GM12878 (cell line): Measurements from ENCODE around the gene GNB3. TPM values are rescaled to one million over a fixed set of nuclear protein-coding genes. Genes with fewer than 3 reads are reported as not detected.

Experiments
- ATF2 ChIP-seq: IDR thresholded peaks from 2 replicates; pipeline ENCODE4 v1.6.1; 2012; ENCODE audit warnings: low read length, inconsistent platforms
- BACH1 ChIP-seq: fragments of 450-650 bp; IDR thresholded peaks from 2 replicates; pipeline ENCODE4 v1.6.1; 2017; ENCODE audit warnings: mild to moderate bottlenecking, borderline replicate concordance
- CBX5 ChIP-seq: sonication (generic); IDR thresholded peaks from 2 replicates; pipeline ENCODE4 v1.6.1; 2016; ENCODE audit warnings: low read depth, moderate library complexity, mild to moderate bottlenecking, inconsistent platforms
- CHD2 ChIP-seq: IDR thresholded peaks from 2 replicates; pipeline ENCODE4 v1.6.1; 2011; ENCODE audit warnings: low read depth, low read length, improper control_type of control experiment, borderline replicate concordance
- CREB1 ChIP-seq: IDR thresholded peaks from 2 replicates; pipeline ENCODE4 v1.6.1; 2012; ENCODE audit warnings: low read depth, mild to moderate bottlenecking, inconsistent platforms
- E2F4 ChIP-seq: IDR thresholded peaks from 2 replicates; pipeline ENCODE4 v1.6.1; 2012; ENCODE audit warnings: low read depth, low read length, improper control_type of control experiment
- E4F1 ChIP-seq: fragments of 450-650 bp; IDR thresholded peaks from 2 replicates; pipeline ENCODE4 v1.6.1; 2018; ENCODE audit warnings: borderline replicate concordance, mild to moderate bottlenecking; ENCODE audit not compliant: partially characterized antibody
- EGR1 ChIP-seq, 2 experiments: IDR thresholded peaks; 1 replicate in 1 of 2; 2 replicates in 1 of 2; pipeline ENCODE4 v1.6.1; 2011 to 2012; ENCODE audit warnings: low read depth in 2 of 2, low read length in 2 of 2, borderline replicate concordance in 1 of 2, mild to moderate bottlenecking in 1 of 2, moderate library complexity in 1 of 2
- FOXK2 ChIP-seq: fragments of 450-650 bp; IDR thresholded peaks from 2 replicates; pipeline ENCODE4 v1.6.1; 2017; ENCODE audit warnings: mild to moderate bottlenecking, moderate library complexity
- FOXM1 ChIP-seq: IDR thresholded peaks from 2 replicates; pipeline ENCODE4 v1.6.1; 2012; ENCODE audit warnings: low read depth, mild to moderate bottlenecking, inconsistent platforms, low read length, moderate library complexity
- GATAD2B ChIP-seq: fragments of 450-650 bp; conservative IDR thresholded peaks from 2 replicates; pipeline ENCODE4 v1.6.1; 2017; ENCODE audit warnings: low read depth, mild to moderate bottlenecking, moderate library complexity
- MEF2A ChIP-seq: IDR thresholded peaks from 2 replicates; pipeline ENCODE4 v1.6.1; 2011; ENCODE audit warnings: low read depth, mild to moderate bottlenecking, low read length, moderate library complexity; ENCODE audit not compliant: insufficient read depth
- MXI1 ChIP-seq: fragments of 150-350 bp; IDR thresholded peaks from 2 replicates; pipeline ENCODE4 v1.6.1; 2011; ENCODE audit warnings: low read depth, mild to moderate bottlenecking, inconsistent platforms, low read length, improper control_type of control experiment
- MYB ChIP-seq: fragments of 150-350 bp; IDR thresholded peaks from 2 replicates; pipeline ENCODE4 v1.6.1; 2014; ENCODE audit warnings: mild to moderate bottlenecking, low read depth, low read length, borderline replicate concordance
- NFXL1 ChIP-seq: fragments of 450-650 bp; IDR thresholded peaks from 2 replicates; pipeline ENCODE4 v1.6.1; 2017; ENCODE audit warnings: antibody characterized with exemption, mild to moderate bottlenecking, borderline replicate concordance
- NFYB ChIP-seq: IDR thresholded peaks from 2 replicates; pipeline ENCODE4 v1.6.1; 2011; ENCODE audit warnings: low read depth, mild to moderate bottlenecking, low read length, improper control_type of control experiment, moderate library complexity; ENCODE audit not compliant: insufficient read depth
- PBX3 ChIP-seq: IDR thresholded peaks from 2 replicates; pipeline ENCODE4 v1.6.1; 2011; ENCODE audit warnings: mild to moderate bottlenecking, low read depth, low read length, moderate library complexity; ENCODE audit not compliant: insufficient replicate concordance
- PML ChIP-seq: IDR thresholded peaks from 2 replicates; pipeline ENCODE4 v1.6.1; 2012; ENCODE audit warnings: low read length, inconsistent platforms
- POLR2AphosphoS2 ChIP-seq: IDR thresholded peaks from 2 replicates; pipeline ENCODE4 v1.6.1; 2011; ENCODE audit warnings: low read depth, mild to moderate bottlenecking, low read length, improper control_type of control experiment, moderate library complexity
- RAD51 ChIP-seq: fragments of 450-650 bp; IDR thresholded peaks from 2 replicates; pipeline ENCODE4 v1.6.1; 2016; ENCODE audit warnings: moderate library complexity, mild to moderate bottlenecking, inconsistent platforms
- WRNIP1 ChIP-seq: IDR thresholded peaks from 2 replicates; pipeline ENCODE4 v1.6.1; 2011; ENCODE audit warnings: low read depth, low read length, improper control_type of control experiment, borderline replicate concordance
- ZBTB33 ChIP-seq: fragments of 450-650 bp; IDR thresholded peaks from 2 replicates; pipeline ENCODE4 v1.6.1; 2017; ENCODE audit warnings: mild to moderate bottlenecking
- polyA plus RNA-seq, 11 experiments: library from polyadenylated mRNA; depleted of rRNA in 4 of 11; unstranded in 6 of 11; stranded (reverse) in 5 of 11; fragments of >200 nt; fragmentation: Nextera tagmentation in 4 of 11; fragmentation: Illumina TruSeq in 1 of 11; extraction: Ambion mirVana in 4 of 11; extraction: Trizol in 1 of 11; gene quantifications; 1 replicate in 1 of 11; 2 replicates in 10 of 11; pipeline versions ENCODE4 v1.2.1 to v1.2.3, GENCODE V29; 2011 to 2016; ENCODE audit warnings: inconsistent platforms in 2 of 11, missing spikeins in 2 of 11, low read depth in 1 of 11
- total RNA-seq, 4 experiments: library from RNA; depleted of rRNA in 3 of 4; stranded (reverse); fragments of >200 nt in 3 of 4; fragmentation: Illumina TruSeq in 1 of 4; extraction: Trizol in 1 of 4; gene quantifications; 2 replicates each; pipeline versions ENCODE4 v1.2.1 to v1.2.3, GENCODE V29; 2013 to 2021

GNB3 gene
- total and polyA plus RNA-seq, 10 of the 15 experiments (the other 5 are each of a cell fraction or from before 2014, with no cell fraction given): 0.05 to 1.1 (median 0.36) TPM

GRCh38 chr12:6851153-6851920 is 10.6 kb downstream of the GNB3 start, which contains the start of gene CDCA3 (continued):
- no peak for TF ChIP-seq ATF2
- peak; percentile 77 for TF ChIP-seq POLR2AphosphoS2
- TF ChIP-seq GATAD2B: peak; percentile 9; the same call in 1 of the 2 replicates
- TF ChIP-seq FOXK2: no peak
- peak; percentile 97 for TF ChIP-seq CHD2
- peak; percentile 92 for TF ChIP-seq CREB1
- TF ChIP-seq E4F1: no peak
- TF ChIP-seq ZBTB33: no peak
- peak; percentile 100 for TF ChIP-seq E2F4
- no peak for TF ChIP-seq CBX5
- peak; percentile 52; the same call in 1 of the 2 replicates for TF ChIP-seq MXI1
- no peak for TF ChIP-seq NFXL1
- TF ChIP-seq PBX3: peak; percentile 97
- no peak for TF ChIP-seq WRNIP1
- TF ChIP-seq NFYB: peak; percentile 99
- peak; percentile 84 for TF ChIP-seq FOXM1
- TF ChIP-seq MEF2A: no peak
- TF ChIP-seq BACH1: no peak
- no peak for TF ChIP-seq MYB
- TF ChIP-seq EGR1 (IDR thresholded peaks at IDR 0.05; ENCODE audit: borderline replicate concordance in 1 of 2, low read depth in 2 of 2, low read length in 2 of 2): no peak
- TF ChIP-seq PML: no peak
- TF ChIP-seq RAD51: no peak
